Panc1 (cell line): ENCODE measurements around the gene GABRG3.

Experiments used
- POLR2AphosphoS5 ChIP-seq: IDR thresholded peaks from 2 replicates; pipeline ENCODE4 v1.6.1; 2012; ENCODE audit warnings: mild to moderate bottlenecking, low read depth, low read length, moderate library complexity
- SIN3A ChIP-seq: IDR thresholded peaks from 2 replicates; pipeline ENCODE4 v1.6.1; 2012; ENCODE audit warnings: low read depth, mild to moderate bottlenecking, low read length, moderate library complexity, borderline replicate concordance; ENCODE audit not compliant: insufficient read depth
- TF ChIP-seq, protein P1 (sequence below): fragments of 450-650 bp; IDR thresholded peaks from 2 replicates; pipeline ENCODE4 v1.5.1; 2017; ENCODE audit warnings: mild to moderate bottlenecking
- TF ChIP-seq, protein P2 (sequence below), 2 experiments: IDR thresholded peaks; 2 replicates each; pipeline ENCODE4 v1.6.1; 2011 to 2012; ENCODE audit warnings: low read depth in 2 of 2, control low read depth in 1 of 2, low read length in 1 of 2, mild to moderate bottlenecking in 1 of 2, moderate library complexity in 1 of 2; ENCODE audit not compliant: insufficient read depth in 1 of 2

DNA sequence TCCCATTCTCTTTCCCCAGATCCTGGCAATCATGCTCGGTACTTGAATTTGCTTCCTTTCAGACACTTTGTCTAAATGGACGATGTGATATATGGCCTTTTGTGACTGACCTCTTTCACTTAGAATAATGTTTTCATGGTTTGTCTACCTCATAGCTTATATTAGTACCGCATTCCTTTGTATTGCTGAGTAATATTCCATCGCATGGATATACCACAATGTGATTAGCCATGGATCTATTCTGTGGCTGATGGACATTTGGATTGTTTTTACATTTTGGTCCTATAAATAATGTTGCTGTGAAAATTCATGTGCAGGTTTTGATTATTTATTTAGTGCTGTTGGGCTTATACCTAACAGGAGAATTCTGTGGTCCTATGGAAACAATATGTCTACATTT lies 458.6 kb downstream of the GABRG3 start:
- TF ChIP-seq, protein P1, sequence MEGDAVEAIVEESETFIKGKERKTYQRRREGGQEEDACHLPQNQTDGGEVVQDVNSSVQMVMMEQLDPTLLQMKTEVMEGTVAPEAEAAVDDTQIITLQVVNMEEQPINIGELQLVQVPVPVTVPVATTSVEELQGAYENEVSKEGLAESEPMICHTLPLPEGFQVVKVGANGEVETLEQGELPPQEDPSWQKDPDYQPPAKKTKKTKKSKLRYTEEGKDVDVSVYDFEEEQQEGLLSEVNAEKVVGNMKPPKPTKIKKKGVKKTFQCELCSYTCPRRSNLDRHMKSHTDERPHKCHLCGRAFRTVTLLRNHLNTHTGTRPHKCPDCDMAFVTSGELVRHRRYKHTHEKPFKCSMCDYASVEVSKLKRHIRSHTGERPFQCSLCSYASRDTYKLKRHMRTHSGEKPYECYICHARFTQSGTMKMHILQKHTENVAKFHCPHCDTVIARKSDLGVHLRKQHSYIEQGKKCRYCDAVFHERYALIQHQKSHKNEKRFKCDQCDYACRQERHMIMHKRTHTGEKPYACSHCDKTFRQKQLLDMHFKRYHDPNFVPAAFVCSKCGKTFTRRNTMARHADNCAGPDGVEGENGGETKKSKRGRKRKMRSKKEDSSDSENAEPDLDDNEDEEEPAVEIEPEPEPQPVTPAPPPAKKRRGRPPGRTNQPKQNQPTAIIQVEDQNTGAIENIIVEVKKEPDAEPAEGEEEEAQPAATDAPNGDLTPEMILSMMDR: no peak
- TF ChIP-seq, protein P2, sequence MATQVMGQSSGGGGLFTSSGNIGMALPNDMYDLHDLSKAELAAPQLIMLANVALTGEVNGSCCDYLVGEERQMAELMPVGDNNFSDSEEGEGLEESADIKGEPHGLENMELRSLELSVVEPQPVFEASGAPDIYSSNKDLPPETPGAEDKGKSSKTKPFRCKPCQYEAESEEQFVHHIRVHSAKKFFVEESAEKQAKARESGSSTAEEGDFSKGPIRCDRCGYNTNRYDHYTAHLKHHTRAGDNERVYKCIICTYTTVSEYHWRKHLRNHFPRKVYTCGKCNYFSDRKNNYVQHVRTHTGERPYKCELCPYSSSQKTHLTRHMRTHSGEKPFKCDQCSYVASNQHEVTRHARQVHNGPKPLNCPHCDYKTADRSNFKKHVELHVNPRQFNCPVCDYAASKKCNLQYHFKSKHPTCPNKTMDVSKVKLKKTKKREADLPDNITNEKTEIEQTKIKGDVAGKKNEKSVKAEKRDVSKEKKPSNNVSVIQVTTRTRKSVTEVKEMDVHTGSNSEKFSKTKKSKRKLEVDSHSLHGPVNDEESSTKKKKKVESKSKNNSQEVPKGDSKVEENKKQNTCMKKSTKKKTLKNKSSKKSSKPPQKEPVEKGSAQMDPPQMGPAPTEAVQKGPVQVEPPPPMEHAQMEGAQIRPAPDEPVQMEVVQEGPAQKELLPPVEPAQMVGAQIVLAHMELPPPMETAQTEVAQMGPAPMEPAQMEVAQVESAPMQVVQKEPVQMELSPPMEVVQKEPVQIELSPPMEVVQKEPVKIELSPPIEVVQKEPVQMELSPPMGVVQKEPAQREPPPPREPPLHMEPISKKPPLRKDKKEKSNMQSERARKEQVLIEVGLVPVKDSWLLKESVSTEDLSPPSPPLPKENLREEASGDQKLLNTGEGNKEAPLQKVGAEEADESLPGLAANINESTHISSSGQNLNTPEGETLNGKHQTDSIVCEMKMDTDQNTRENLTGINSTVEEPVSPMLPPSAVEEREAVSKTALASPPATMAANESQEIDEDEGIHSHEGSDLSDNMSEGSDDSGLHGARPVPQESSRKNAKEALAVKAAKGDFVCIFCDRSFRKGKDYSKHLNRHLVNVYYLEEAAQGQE (IDR thresholded peaks at IDR 0.05; ENCODE audit: insufficient read depth in 1 of 2, low read depth in 2 of 2, low read length in 1 of 2): no peak
- no peak for TF ChIP-seq POLR2AphosphoS5
- no peak for TF ChIP-seq SIN3A
